ENCODE measurements around the gene ETV3L.
"Not testable (repeated sequence)": the region's sequence is repeated elsewhere in the genome, so short reads cannot be mapped to it uniquely, and the experiment has no call there.

ETV3L gene

GRCh38 chr1:157056269-157056668 is 43.3 kb downstream of the ETV3L start:
- no peak overlapping the region for H3K27ac ChIP-seq (ENCODE audit: poor library complexity, severe bottlenecking)
- ATAC-seq (ENCODE audit: low read depth) (no peak), DNase-seq (ENCODE audit: low spot score) (no peak)
- H3K27me3 ChIP-seq (ENCODE audit: insufficient read depth, poor library complexity, severe bottlenecking), result peaks cover 7% of the 10 kb centered on the region
- H3K9me3 ChIP-seq (ENCODE audit: severe bottlenecking), result peaks cover 6% of the 10 kb centered on the region
- no peak for TF ChIP-seq CTCF (IDR thresholded peaks at IDR 0.05; ENCODE audit: poor library complexity, severe bottlenecking)
- no peak overlapping the region for H3K4me3 ChIP-seq (ENCODE audit: severe bottlenecking)
- no peaks in the 10 kb centered on the region for H3K4me1 ChIP-seq (ENCODE audit: insufficient read depth, poor library complexity, severe bottlenecking)
- no peaks in the 10 kb centered on the region for H3K36me3 ChIP-seq (ENCODE audit: low read depth)

GRCh38 chr1:157055729-157056128 is 43.9 kb downstream of the ETV3L start:
- H3K4me1 ChIP-seq (ENCODE audit: insufficient read depth, poor library complexity, severe bottlenecking); H3K36me3 ChIP-seq (ENCODE audit: low read depth); DNase-seq (ENCODE audit: low spot score); H3K27me3 ChIP-seq (ENCODE audit: insufficient read depth, poor library complexity, severe bottlenecking); H3K9me3 ChIP-seq (ENCODE audit: severe bottlenecking); H3K27ac ChIP-seq (ENCODE audit: poor library complexity, severe bottlenecking); ATAC-seq (ENCODE audit: low read depth); H3K4me3 ChIP-seq (ENCODE audit: severe bottlenecking): not testable (repeated sequence)

GRCh38 chr1:157050836-157051235 is 48.8 kb downstream of the ETV3L start:
- no peak overlapping the region for H3K27ac ChIP-seq (ENCODE audit: poor library complexity, severe bottlenecking)
- TF ChIP-seq CTCF (IDR thresholded peaks at IDR 0.05; ENCODE audit: poor library complexity, severe bottlenecking), result no peak
- no peaks in the 10 kb centered on the region for H3K4me1 ChIP-seq (ENCODE audit: insufficient read depth, poor library complexity, severe bottlenecking)
- DNase-seq (ENCODE audit: low spot score), result no peak
- H3K27me3 ChIP-seq (ENCODE audit: insufficient read depth, poor library complexity, severe bottlenecking), result no peaks in the 10 kb centered on the region
- H3K4me3 ChIP-seq (ENCODE audit: severe bottlenecking), result no peak overlapping the region
- no peak for ATAC-seq (ENCODE audit: low read depth)
- no peaks in the 10 kb centered on the region for H3K36me3 ChIP-seq (ENCODE audit: low read depth)
- H3K9me3 ChIP-seq (ENCODE audit: severe bottlenecking), result peaks cover 6% of the 10 kb centered on the region

- H3K36me3 ChIP-seq (ENCODE audit: low read depth), result no peaks in the 10 kb centered on the region
- no peaks in the 10 kb centered on the region for H3K27me3 ChIP-seq (ENCODE audit: insufficient read depth, poor library complexity, severe bottlenecking)
- DNase-seq (ENCODE audit: low spot score) (no peak), ATAC-seq (ENCODE audit: low read depth) (no peak)
- TF ChIP-seq CTCF (IDR thresholded peaks at IDR 0.05; ENCODE audit: poor library complexity, severe bottlenecking), result no peak
- no peak overlapping the region for H3K27ac ChIP-seq (ENCODE audit: poor library complexity, severe bottlenecking)
- H3K4me3 ChIP-seq (ENCODE audit: severe bottlenecking), result no peak overlapping the region
- H3K4me1 ChIP-seq (ENCODE audit: insufficient read depth, poor library complexity, severe bottlenecking), result peaks cover 8% of the 10 kb centered on the region
- H3K9me3 ChIP-seq (ENCODE audit: severe bottlenecking), result peaks cover under 1% of the 10 kb centered on the region
These were observed 52.6 kb downstream of the ETV3L start for GRCh38 chr1:157047062-157047410.

GRCh38 chr1:157045250-157046218 is 54.1 kb downstream of the ETV3L start, which contains the start of gene ARHGEF11:
Gene ARHGEF11 (minus strand): TSS chr1:157045742. CDS start chr1:157044330, 1,412 bp downstream.
- no peaks in the 10 kb centered on the region for H3K27me3 ChIP-seq (ENCODE audit: insufficient read depth, poor library complexity, severe bottlenecking)
- no peak for TF ChIP-seq CTCF (IDR thresholded peaks at IDR 0.05; ENCODE audit: poor library complexity, severe bottlenecking)
- H3K36me3 ChIP-seq (ENCODE audit: low read depth), result no peaks in the 10 kb centered on the region; the same call in 1 of the 2 replicates
- H3K4me1 ChIP-seq (ENCODE audit: insufficient read depth, poor library complexity, severe bottlenecking), result peaks cover 8% of the 10 kb centered on the region
- ATAC-seq (ENCODE audit: low read depth) (peak; percentile 87), DNase-seq (ENCODE audit: low spot score) (peak; percentile 82)
- peak within 1 kb of the TSS; percentile 88 for H3K4me3 ChIP-seq (ENCODE audit: severe bottlenecking)
- no peaks in the 10 kb centered on the region for H3K9me3 ChIP-seq (ENCODE audit: severe bottlenecking)
- peak within 1 kb of the TSS; percentile 52 for H3K27ac ChIP-seq (ENCODE audit: poor library complexity, severe bottlenecking)
